NCI-H128 (cell line): ENCODE measurements around the gene CYB5D1.

Experiments
- DNase-seq: peaks from one replicate; lab custom pipeline; 2025; ENCODE audit not compliant: unreplicated experiment; lab: John Stamatoyannopoulos, UW

Gene CYB5D1

GRCh38 chr17:7833795-7834541 lies 23.8 kb upstream of the CYB5D1 start, which contains the start of gene KDM6B:
Gene KDM6B, plus strand, starts transcription at chr17:7834217. Its CDS starts 11,338 bp downstream, at chr17:7845555.
- peak; percentile 70 for DNase-seq

GRCh38 chr17:7834542-7834956 lies 23.3 kb upstream of the CYB5D1 start:
- DNase-seq, result no peak

- DNase-seq, result peak; percentile 89
Measured at GRCh38 chr17:7834957-7835813, 22.6 kb upstream of the CYB5D1 start.

GRCh38 chr17:7835814-7836595 lies 21.8 kb upstream of the CYB5D1 start:
- DNase-seq, result no peak

GRCh38 chr17:7836596-7837407 lies 21.0 kb upstream of the CYB5D1 start:
- peak; percentile 86 for DNase-seq

- DNase-seq, result no peak
Measured at GRCh38 chr17:7837408-7838088, 20.3 kb upstream of the CYB5D1 start.

GRCh38 chr17:7838090-7839075 lies 19.4 kb upstream of the CYB5D1 start:
- no peak for DNase-seq

GRCh38 chr17:7839190-7839875 lies 18.5 kb upstream of the CYB5D1 start:
- no peak for DNase-seq

- no peak for DNase-seq
Measured at GRCh38 chr17:7839876-7840261, 17.9 kb upstream of the CYB5D1 start.

- no peak for DNase-seq
Measured at GRCh38 chr17:7840441-7840840, 17.4 kb upstream of the CYB5D1 start.

- no peak for DNase-seq
Measured at GRCh38 chr17:7840875-7841274, 16.9 kb upstream of the CYB5D1 start.

- DNase-seq, result no peak
Measured at GRCh38 chr17:7841396-7841914, 16.3 kb upstream of the CYB5D1 start.

GRCh38 chr17:7841915-7842379 lies 15.9 kb upstream of the CYB5D1 start:
- peak; percentile 83 for DNase-seq

- no peak for DNase-seq
Measured at GRCh38 chr17:7842380-7843256, 15.2 kb upstream of the CYB5D1 start.

- no peak for DNase-seq
Measured at GRCh38 chr17:7843257-7843535, 14.6 kb upstream of the CYB5D1 start.

- peak; percentile 35 for DNase-seq
Measured at GRCh38 chr17:7843536-7844291, 14.1 kb upstream of the CYB5D1 start.
